COR-L47 (cell line): Measurements from ENCODE around the gene CYP39A1.

Experiments
- DNase-seq: peaks from one replicate; lab custom pipeline; 2025; lab: John Stamatoyannopoulos, UW

The CYP39A1 gene

GRCh38 chr6:46652603-46653438 lies at the start of gene CYP39A1, which contains the start of gene SLC25A27:
CYP39A1 (minus strand) TSS chr6:46652818; CDS start chr6:46652582, 236 bp downstream.
SLC25A27 (plus strand) TSS chr6:46652975; CDS start chr6:46653193, 218 bp downstream.
- peak; percentile 93 for DNase-seq

GRCh38 chr6:46699970-46700369 lies 47.4 kb upstream of the CYP39A1 start:
- no peak for DNase-seq

- DNase-seq, result no peak
These were observed 38.4 kb upstream of the CYP39A1 start for GRCh38 chr6:46690911-46691451.

GRCh38 chr6:46690141-46690755 lies 37.6 kb upstream of the CYP39A1 start:
- DNase-seq, result no peak

GRCh38 chr6:46689657-46690056 lies 37.0 kb upstream of the CYP39A1 start:
- DNase-seq, result no peak

GRCh38 chr6:46688966-46689335 lies 36.3 kb upstream of the CYP39A1 start:
- DNase-seq, result no peak

- no peak for DNase-seq
These were observed 35.7 kb upstream of the CYP39A1 start for GRCh38 chr6:46688117-46688965.

GRCh38 chr6:46687619-46688097 lies 35.0 kb upstream of the CYP39A1 start, which contains the start of gene TDRD6:
TDRD6 (plus strand) TSS chr6:46687885; CDS start chr6:46688129, 244 bp downstream.
- DNase-seq, result no peak

GRCh38 chr6:46684771-46685170 lies 32.2 kb upstream of the CYP39A1 start:
- DNase-seq, result no peak

- no peak for DNase-seq
These were observed 24.7 kb upstream of the CYP39A1 start for GRCh38 chr6:46677314-46677654.

GRCh38 chr6:46676604-46677313 lies 24.1 kb upstream of the CYP39A1 start:
- DNase-seq, result no peak

- DNase-seq, result no peak
These were observed 21.8 kb upstream of the CYP39A1 start for GRCh38 chr6:46674410-46674809.

GRCh38 chr6:46667377-46667776 lies 14.8 kb upstream of the CYP39A1 start:
- DNase-seq, result no peak

- DNase-seq, result no peak
These were observed 8.9 kb upstream of the CYP39A1 start for GRCh38 chr6:46661483-46661882.

- no peak for DNase-seq
These were observed 5.0 kb upstream of the CYP39A1 start for GRCh38 chr6:46657642-46658041.

- DNase-seq, result no peak
These were observed 3.2 kb upstream of the CYP39A1 start for GRCh38 chr6:46655803-46656202.

- DNase-seq, result no peak
These were observed 999 bp upstream of the CYP39A1 start for GRCh38 chr6:46653439-46654195.

GRCh38 chr6:46652232-46652602 lies 401 bp downstream of the CYP39A1 start:
- no peak for DNase-seq

- no peak for DNase-seq
These were observed 802 bp downstream of the CYP39A1 start for GRCh38 chr6:46651816-46652215.

GRCh38 chr6:46651006-46651405 lies 1.6 kb downstream of the CYP39A1 start:
- no peak for DNase-seq
